ENCODE measurements around the gene NUDT2. TPM values are rescaled to one million over a fixed set of nuclear protein-coding genes. Genes with fewer than 3 reads are reported as not detected.
A peak's percentile ranks its signal among the peaks of the same experiment; 100 is the strongest.

NUDT2 gene
- total and polyA plus RNA-seq, 2 donors (not counting 1 experiment from before 2014, with no cell fraction given), result 47.1 to 50.8 TPM

DNA sequence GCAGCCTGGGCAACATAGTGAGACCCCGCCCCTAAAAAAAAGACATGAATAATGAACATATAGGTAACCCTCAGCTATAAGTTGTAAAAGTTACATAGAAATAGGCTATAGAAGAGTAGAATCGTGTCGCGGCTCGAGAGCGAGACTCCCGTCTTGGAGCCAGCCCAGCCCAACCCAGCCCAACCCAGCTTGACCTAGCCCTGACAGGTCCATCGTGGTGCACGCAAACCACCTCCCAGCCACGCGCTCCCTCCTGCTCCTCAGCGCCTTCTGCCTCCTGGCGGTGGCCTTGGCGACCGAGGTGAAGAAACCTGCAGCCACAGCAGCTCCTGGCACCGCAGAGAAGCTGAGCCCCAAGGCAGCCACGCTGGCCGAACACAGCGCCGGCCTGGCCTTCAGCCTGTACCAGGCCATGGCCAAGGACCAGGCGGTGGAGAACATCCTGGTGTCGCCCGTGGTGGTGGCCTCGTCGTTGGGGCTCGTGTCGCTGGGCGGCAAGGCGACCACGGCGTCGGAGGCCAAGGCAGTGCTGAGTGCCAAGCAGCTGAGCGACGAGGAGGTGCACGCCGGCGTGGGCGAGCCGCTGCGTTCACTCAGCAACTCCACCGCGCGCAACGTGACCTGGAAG is 11.1 kb upstream of the NUDT2 start:
- no peak for DNase-seq (ENCODE audit: low read depth in 2 of 2)
- H3K36me3 ChIP-seq (ENCODE audit: control insufficient read depth, insufficient read depth, low read length), result no peaks in the 10 kb centered on the region
- TF ChIP-seq, protein P1, sequence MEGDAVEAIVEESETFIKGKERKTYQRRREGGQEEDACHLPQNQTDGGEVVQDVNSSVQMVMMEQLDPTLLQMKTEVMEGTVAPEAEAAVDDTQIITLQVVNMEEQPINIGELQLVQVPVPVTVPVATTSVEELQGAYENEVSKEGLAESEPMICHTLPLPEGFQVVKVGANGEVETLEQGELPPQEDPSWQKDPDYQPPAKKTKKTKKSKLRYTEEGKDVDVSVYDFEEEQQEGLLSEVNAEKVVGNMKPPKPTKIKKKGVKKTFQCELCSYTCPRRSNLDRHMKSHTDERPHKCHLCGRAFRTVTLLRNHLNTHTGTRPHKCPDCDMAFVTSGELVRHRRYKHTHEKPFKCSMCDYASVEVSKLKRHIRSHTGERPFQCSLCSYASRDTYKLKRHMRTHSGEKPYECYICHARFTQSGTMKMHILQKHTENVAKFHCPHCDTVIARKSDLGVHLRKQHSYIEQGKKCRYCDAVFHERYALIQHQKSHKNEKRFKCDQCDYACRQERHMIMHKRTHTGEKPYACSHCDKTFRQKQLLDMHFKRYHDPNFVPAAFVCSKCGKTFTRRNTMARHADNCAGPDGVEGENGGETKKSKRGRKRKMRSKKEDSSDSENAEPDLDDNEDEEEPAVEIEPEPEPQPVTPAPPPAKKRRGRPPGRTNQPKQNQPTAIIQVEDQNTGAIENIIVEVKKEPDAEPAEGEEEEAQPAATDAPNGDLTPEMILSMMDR (conservative IDR thresholded peaks at IDR 0.05 in 1 of 2, IDR thresholded peaks at IDR 0.05 in 1 of 2; ENCODE audit: low read depth in 1 of 2, low read length in 2 of 2), result no peak
- no peak overlapping the region for H3K27ac ChIP-seq (ENCODE audit: insufficient read depth, low read length)
- no peak overlapping the region for H3K4me2 ChIP-seq (ENCODE audit: extremely low read depth, insufficient read depth, low read length)
- H4K20me1 ChIP-seq (ENCODE audit: control insufficient read depth, extremely low read depth, insufficient read depth, low read length), result no peaks in the 10 kb centered on the region
- no peak overlapping the region for H3K9ac ChIP-seq (ENCODE audit: insufficient read depth, low read length)
- H3K79me2 ChIP-seq (ENCODE audit: control insufficient read depth, insufficient read depth, low read length), result no peaks in the 10 kb centered on the region
- H3K4me3 ChIP-seq (replicated peaks in 1 of 4; ENCODE audit: control extremely low read depth in 1 of 4, insufficient read depth in 1 of 4, low read depth in 3 of 4, low read length in 4 of 4), result no peak overlapping the region
- no peaks in the 10 kb centered on the region for H3K9me3 ChIP-seq (ENCODE audit: control insufficient read depth, insufficient read depth, low read depth, low read length)
- H3K27me3 ChIP-seq (ENCODE audit: control insufficient read depth, insufficient read depth, low read length), result no peaks in the 10 kb centered on the region
- H2AFZ ChIP-seq (ENCODE audit: low read length), result no peak overlapping the region
- H3K4me1 ChIP-seq (ENCODE audit: control insufficient read depth, extremely low read depth, insufficient read depth, low read length), result no peaks in the 10 kb centered on the region

- peaks cover 7% of the 10 kb centered on the region for H3K4me1 ChIP-seq (ENCODE audit: control insufficient read depth, extremely low read depth, insufficient read depth, low read length)
- no peak overlapping the region for H3K9ac ChIP-seq (ENCODE audit: insufficient read depth, low read length)
- H4K20me1 ChIP-seq (ENCODE audit: control insufficient read depth, extremely low read depth, insufficient read depth, low read length), result no peaks in the 10 kb centered on the region
These were observed 7.9 kb upstream of the NUDT2 start for GRCh38 chr9:34321451-34321850.

DNA sequence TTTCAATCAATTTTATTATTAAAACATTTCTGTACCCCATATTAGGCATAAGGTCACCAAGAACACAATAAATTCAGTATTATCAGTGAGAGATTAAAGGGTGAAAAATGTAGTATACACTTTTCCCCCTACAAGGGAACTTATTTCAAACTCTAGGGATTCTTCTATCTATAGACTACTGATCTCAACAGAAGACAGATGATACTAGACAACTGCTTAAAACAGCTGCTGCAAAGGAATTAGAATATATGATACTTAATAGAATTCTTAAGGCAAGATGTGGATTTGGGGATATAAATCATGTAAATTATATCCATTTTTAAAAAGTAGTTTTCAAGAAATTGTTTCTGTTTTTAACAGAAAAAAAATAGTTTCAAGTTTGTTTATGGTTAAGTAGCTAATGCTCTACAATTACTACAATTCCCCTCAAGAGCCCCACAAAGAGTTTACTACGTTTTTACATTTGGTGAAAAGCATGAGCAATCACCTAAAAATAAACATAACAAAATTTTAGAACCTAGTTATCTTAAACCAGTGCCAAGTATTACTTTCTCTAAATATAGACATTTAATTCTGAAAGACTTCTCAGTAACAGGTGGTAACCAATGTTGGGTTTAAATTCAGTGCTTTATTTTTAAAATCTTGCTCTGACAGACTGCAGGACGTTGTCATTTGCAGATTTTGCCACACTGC is 6.3 kb upstream of the NUDT2 start:
- no peak overlapping the region for H3K4me3 ChIP-seq (replicated peaks in 1 of 4; ENCODE audit: control extremely low read depth in 1 of 4, insufficient read depth in 1 of 4, low read depth in 3 of 4, low read length in 4 of 4)
- H3K4me2 ChIP-seq (ENCODE audit: extremely low read depth, insufficient read depth, low read length), result no peak overlapping the region
- H3K27me3 ChIP-seq (ENCODE audit: control insufficient read depth, insufficient read depth, low read length), result no peaks in the 10 kb centered on the region
- DNase-seq (ENCODE audit: low read depth in 2 of 2), result peak in 1 of 2 donors; percentile 6
- no peaks in the 10 kb centered on the region for H3K9me3 ChIP-seq (ENCODE audit: control insufficient read depth, insufficient read depth, low read depth, low read length)
- no peaks in the 10 kb centered on the region for H3K36me3 ChIP-seq (ENCODE audit: control insufficient read depth, insufficient read depth, low read length)
- peaks cover 12% of the 10 kb centered on the region for H3K79me2 ChIP-seq (ENCODE audit: control insufficient read depth, insufficient read depth, low read length)
- H3K27ac ChIP-seq (ENCODE audit: insufficient read depth, low read length), result no peak overlapping the region
- peaks cover 9% of the 10 kb centered on the region for H3K4me1 ChIP-seq (ENCODE audit: control insufficient read depth, extremely low read depth, insufficient read depth, low read length)
- TF ChIP-seq EZH2 (IDR thresholded peaks at IDR 0.05; ENCODE audit: low read length, missing control alignments), result no peak
- TF ChIP-seq, protein P1 (conservative IDR thresholded peaks at IDR 0.05 in 1 of 2, IDR thresholded peaks at IDR 0.05 in 1 of 2; ENCODE audit: low read depth in 1 of 2, low read length in 2 of 2), result no peak
- no peak overlapping the region for H3K9ac ChIP-seq (ENCODE audit: insufficient read depth, low read length)
- H2AFZ ChIP-seq (ENCODE audit: low read length), result no peak overlapping the region
- H4K20me1 ChIP-seq (ENCODE audit: control insufficient read depth, extremely low read depth, insufficient read depth, low read length), result no peaks in the 10 kb centered on the region

More at GRCh38 chr9:34321451-34321850, 7.9 kb upstream of the NUDT2 start:
- no peaks in the 10 kb centered on the region for H3K9me3 ChIP-seq (ENCODE audit: control insufficient read depth, insufficient read depth, low read depth, low read length)
- H3K4me2 ChIP-seq (ENCODE audit: extremely low read depth, insufficient read depth, low read length), result no peak overlapping the region
- TF ChIP-seq, protein P1 (conservative IDR thresholded peaks at IDR 0.05 in 1 of 2, IDR thresholded peaks at IDR 0.05 in 1 of 2; ENCODE audit: low read depth in 1 of 2, low read length in 2 of 2), result no peak
- no peak for TF ChIP-seq EZH2 (IDR thresholded peaks at IDR 0.05; ENCODE audit: low read length, missing control alignments)
- no peaks in the 10 kb centered on the region for H3K36me3 ChIP-seq (ENCODE audit: control insufficient read depth, insufficient read depth, low read length)
- no peak overlapping the region for H3K4me3 ChIP-seq (replicated peaks in 1 of 4; ENCODE audit: control extremely low read depth in 1 of 4, insufficient read depth in 1 of 4, low read depth in 3 of 4, low read length in 4 of 4)
- H2AFZ ChIP-seq (ENCODE audit: low read length), result no peak overlapping the region
- peaks cover 1% of the 10 kb centered on the region for H3K79me2 ChIP-seq (ENCODE audit: control insufficient read depth, insufficient read depth, low read length)
- H3K27me3 ChIP-seq (ENCODE audit: control insufficient read depth, insufficient read depth, low read length), result no peaks in the 10 kb centered on the region
- DNase-seq (ENCODE audit: low read depth in 2 of 2), result no peak
- no peak overlapping the region for H3K27ac ChIP-seq (ENCODE audit: insufficient read depth, low read length)

Data from fibroblast of lung (primary cell).